Glutamatergic neuron (in vitro differentiated cells): ENCODE measurements around the gene HSPA9. TPM values are rescaled to one million over a fixed set of nuclear protein-coding genes. Genes with fewer than 3 reads are reported as not detected.

Experiments used
- DNase-seq: peaks from one replicate; pipeline ENCODE4 v3.0.0; 2022
- H3K27ac Mint-ChIP-seq: one replicate; pipeline ENCODE4 v1.8.0; 2020; ENCODE audit warnings: mild to moderate bottlenecking, mixed read lengths, inconsistent platforms; ENCODE audit not compliant: unreplicated experiment
- H3K27me3 Mint-ChIP-seq: one replicate; pipeline ENCODE4 v1.8.0; 2020; ENCODE audit warnings: mild to moderate bottlenecking, moderate library complexity, mixed read lengths, inconsistent platforms; ENCODE audit not compliant: unreplicated experiment
- H3K36me3 Mint-ChIP-seq: one replicate; pipeline ENCODE4 v1.8.0; 2020; ENCODE audit warnings: mild to moderate bottlenecking, mixed read lengths, inconsistent platforms; ENCODE audit not compliant: unreplicated experiment
- H3K4me1 Mint-ChIP-seq: one replicate; pipeline ENCODE4 v1.8.0; 2020; ENCODE audit warnings: mild to moderate bottlenecking, low read depth, mixed read lengths, inconsistent platforms; ENCODE audit not compliant: unreplicated experiment
- H3K4me3 Mint-ChIP-seq: one replicate; pipeline ENCODE4 v1.8.0; 2020; ENCODE audit warnings: mild to moderate bottlenecking, mixed read lengths, inconsistent platforms; ENCODE audit not compliant: unreplicated experiment
- H3K9me3 Mint-ChIP-seq: one replicate; pipeline ENCODE4 v1.8.0; 2020; ENCODE audit warnings: mild to moderate bottlenecking, moderate library complexity, mixed read lengths, inconsistent platforms; ENCODE audit not compliant: unreplicated experiment
- total RNA-seq: library from RNA; stranded (reverse); fragmentation: NEBNext Ultra II Directional; extraction: Animal tissue kit (Norgen Biotek cat#: 25700); gene quantifications from one replicate; pipeline ENCODE4 v1.2.1, GENCODE V29; 2021; ENCODE audit not compliant: unreplicated experiment
- TF ChIP-seq, protein P1 (sequence below): fragments of 200-600 bp; sonication (generic); IDR thresholded peaks from one replicate; pipeline ENCODE4 v1.5.0; 2021; ENCODE audit not compliant: partially characterized antibody, unreplicated experiment

Gene HSPA9
- total RNA-seq, 1 donor from 2014 or later, result 184 TPM

DNA sequence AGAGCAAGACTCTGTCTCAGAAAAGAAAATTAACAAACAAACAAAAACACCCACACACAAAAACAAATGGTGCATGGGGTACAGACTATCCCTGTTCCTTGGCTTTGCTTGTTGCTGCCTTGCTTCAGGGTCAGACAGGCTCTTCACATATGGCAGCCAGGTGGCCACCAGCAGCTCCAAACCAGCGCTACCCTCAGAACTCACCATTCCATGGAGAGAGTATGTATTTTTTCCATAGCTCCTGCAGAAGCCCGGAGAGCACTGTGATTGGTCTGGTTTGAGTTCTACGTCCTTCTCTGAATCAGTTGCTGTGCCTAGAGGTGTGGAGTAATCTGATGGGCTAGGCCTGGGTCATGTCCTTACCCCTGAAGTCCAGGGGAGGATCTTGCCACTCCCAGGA lies 25.2 kb upstream of the HSPA9 start:
- Mint-ChIP-seq H3K4me1 (peaks cover 53% of the 10 kb centered on the region), H3K27me3 (peaks cover 8% of the 10 kb centered on the region), H3K36me3 (no peaks in the 10 kb centered on the region), H3K9me3 (peaks cover 3% of the 10 kb centered on the region), H3K27ac (peak overlapping the region; percentile 33), H3K4me3 (no peak overlapping the region)
- TF ChIP-seq, protein P1, sequence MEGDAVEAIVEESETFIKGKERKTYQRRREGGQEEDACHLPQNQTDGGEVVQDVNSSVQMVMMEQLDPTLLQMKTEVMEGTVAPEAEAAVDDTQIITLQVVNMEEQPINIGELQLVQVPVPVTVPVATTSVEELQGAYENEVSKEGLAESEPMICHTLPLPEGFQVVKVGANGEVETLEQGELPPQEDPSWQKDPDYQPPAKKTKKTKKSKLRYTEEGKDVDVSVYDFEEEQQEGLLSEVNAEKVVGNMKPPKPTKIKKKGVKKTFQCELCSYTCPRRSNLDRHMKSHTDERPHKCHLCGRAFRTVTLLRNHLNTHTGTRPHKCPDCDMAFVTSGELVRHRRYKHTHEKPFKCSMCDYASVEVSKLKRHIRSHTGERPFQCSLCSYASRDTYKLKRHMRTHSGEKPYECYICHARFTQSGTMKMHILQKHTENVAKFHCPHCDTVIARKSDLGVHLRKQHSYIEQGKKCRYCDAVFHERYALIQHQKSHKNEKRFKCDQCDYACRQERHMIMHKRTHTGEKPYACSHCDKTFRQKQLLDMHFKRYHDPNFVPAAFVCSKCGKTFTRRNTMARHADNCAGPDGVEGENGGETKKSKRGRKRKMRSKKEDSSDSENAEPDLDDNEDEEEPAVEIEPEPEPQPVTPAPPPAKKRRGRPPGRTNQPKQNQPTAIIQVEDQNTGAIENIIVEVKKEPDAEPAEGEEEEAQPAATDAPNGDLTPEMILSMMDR, result no peak
- no peak for DNase-seq

DNA sequence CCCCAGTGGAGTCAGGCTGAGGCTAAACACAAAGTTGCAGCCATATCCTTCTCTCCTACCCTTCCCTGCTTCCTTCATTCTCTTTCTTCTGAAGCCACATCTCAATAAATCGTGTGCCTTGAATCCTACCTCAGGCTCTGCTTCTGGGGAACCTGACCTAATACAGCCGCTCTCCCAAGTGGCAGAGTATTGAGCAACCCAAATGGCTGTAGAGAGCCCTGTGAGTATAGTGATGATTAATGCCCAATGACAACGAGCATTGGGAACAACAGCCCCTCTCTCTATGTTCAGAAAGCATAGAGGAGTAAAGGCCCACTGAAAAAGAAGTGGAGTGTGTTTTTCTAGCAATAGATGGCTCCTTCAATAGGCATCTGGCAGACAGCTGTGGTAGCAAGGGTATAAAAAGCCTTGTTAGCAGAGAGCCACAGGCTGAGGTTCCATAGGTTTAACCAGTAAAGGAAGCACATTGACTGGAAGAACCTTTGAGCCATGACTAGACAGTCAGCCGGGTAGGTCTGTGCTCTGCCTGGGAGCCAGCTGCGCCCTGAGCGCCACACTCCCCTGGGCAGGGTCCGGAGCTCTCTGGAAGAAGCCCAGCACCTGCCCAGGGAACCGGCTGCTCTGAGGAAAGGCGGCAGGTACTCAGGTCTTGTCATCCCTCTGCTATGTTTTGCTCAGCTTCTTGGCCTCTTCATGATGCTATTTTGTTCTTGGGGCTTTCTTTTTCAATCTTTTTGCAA lies 22.6 kb upstream of the HSPA9 start:
- Mint-ChIP-seq H3K4me3 (no peak overlapping the region), H3K27ac (peak overlapping the region; percentile 43), H3K36me3 (no peaks in the 10 kb centered on the region)

DNA sequence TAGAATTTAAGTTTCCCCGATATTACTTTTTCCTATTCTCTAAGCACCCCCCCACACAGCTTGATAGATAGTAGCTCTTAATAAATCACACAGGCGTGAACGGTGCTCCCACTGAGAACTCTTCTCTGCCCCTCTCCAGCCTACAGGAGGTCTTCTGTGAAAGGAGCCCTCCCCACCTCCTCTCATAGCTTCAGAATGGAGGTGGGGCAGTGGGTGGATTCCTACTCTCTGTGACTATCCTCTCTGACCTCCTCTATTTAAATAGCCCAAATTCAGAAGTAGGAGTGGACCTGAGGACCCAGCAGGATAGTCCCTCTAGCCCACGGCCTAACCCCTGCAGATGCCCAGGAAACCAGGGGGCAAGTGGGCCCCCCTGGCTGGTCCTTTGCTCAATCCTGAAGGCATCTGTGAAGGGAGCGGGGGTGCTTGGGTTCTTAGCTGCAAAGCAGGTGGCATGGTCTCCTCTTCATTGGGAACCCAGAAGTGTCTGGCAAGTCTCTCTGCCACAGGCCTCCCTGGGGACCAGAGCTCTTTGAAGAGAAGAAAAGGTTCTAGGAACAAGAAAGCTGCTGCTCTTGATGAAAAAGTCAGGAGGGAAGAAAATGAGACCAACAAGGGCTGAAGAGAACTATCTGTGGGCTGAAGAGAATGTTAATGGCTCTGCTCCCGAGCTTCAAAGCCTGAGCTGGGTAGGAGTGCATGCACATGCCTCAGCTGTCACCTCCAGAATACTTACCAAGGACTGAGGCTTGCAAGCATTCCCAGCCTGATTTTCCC lies 21.1 kb upstream of the HSPA9 start:
- peaks cover 46% of the 10 kb centered on the region for H3K4me1 Mint-ChIP-seq
- DNase-seq, result no peak
- H3K27ac Mint-ChIP-seq, result peak overlapping the region; percentile 28
- peaks cover 13% of the 10 kb centered on the region for H3K9me3 Mint-ChIP-seq
- TF ChIP-seq, protein P1, result no peak
- H3K4me3 Mint-ChIP-seq, result peak overlapping the region; percentile 34
- H3K27me3 Mint-ChIP-seq, result peaks cover 4% of the 10 kb centered on the region
- no peaks in the 10 kb centered on the region for H3K36me3 Mint-ChIP-seq

More for the DNA sequence above, 22.6 kb upstream of the HSPA9 start:
- no peak for DNase-seq
- H3K27me3 Mint-ChIP-seq, result peaks cover 10% of the 10 kb centered on the region
- TF ChIP-seq, protein P1, result no peak
- peaks cover 8% of the 10 kb centered on the region for H3K9me3 Mint-ChIP-seq
- H3K4me1 Mint-ChIP-seq, result peaks cover 55% of the 10 kb centered on the region

DNA sequence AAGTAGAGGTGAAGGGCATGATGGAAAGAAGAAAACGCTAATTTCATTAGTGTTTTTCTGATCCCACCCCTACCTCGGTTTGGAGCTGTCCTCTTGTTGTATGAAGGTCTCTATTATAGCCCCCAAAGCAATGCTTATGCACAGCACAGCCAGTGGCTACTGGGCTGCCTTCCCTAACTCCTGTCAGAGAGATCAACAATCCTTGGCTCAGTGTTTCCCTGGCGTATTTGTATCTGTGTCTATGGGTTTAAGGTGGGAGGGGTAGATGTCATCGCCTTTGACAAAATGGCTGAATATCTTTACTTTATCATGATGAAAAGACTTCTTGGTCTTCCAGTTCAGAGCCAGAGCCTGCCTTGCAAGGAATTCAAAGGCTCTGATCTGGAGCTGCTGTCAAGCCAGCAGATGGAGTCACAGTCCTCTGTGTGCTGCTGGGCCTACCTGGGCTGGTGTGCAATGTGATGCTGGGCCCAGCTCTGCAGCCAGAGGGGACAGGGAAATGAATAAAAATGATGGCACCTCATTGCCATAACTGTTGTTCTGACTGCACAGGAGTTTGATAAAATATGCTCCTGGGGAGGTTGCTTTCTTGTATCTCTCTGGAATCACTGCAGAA lies 20.1 kb upstream of the HSPA9 start:
- no peak for DNase-seq
- Mint-ChIP-seq H3K27ac (peak overlapping the region; percentile 80), H3K9me3 (peaks cover 9% of the 10 kb centered on the region), H3K4me1 (peaks cover 39% of the 10 kb centered on the region), H3K4me3 (peak overlapping the region; percentile 30), H3K27me3 (peaks cover 2% of the 10 kb centered on the region), H3K36me3 (no peaks in the 10 kb centered on the region)
- TF ChIP-seq, protein P1, result no peak
